GM23248 (cell line): ENCODE results near the gene PROM1. TPM values are rescaled to one million over a fixed set of nuclear protein-coding genes. Genes with fewer than 3 reads are reported as not detected.
A peak's percentile ranks its signal among the peaks of the same experiment; 100 is the strongest.

Experiments
- DNase-seq: peaks from one replicate; pipeline ENCODE4 v3.0.0-alpha.2; 2015
- H2AFZ ChIP-seq: fragments of 200-600 bp; sonication (generic); 2 replicates; pipeline ENCODE4 v1.6.1; 2016; ENCODE audit warnings: antibody characterized with exemption
- H3F3A ChIP-seq: fragments of 200-600 bp; sonication (generic); 2 replicates; pipeline ENCODE4 v1.6.1; 2016; ENCODE audit warnings: mild to moderate bottlenecking, antibody characterized with exemption, mixed run types; ENCODE audit not compliant: insufficient read depth
- H3K27ac ChIP-seq: fragments of 200-600 bp; sonication (generic); 2 replicates; pipeline ENCODE4 v1.5.1; 2016; ENCODE audit warnings: mild to moderate bottlenecking
- H3K27me3 ChIP-seq: fragments of 200-600 bp; sonication (generic); replicated peaks from 2 replicates; pipeline ENCODE4 v1.6.1; 2016; ENCODE audit warnings: mild to moderate bottlenecking; ENCODE audit not compliant: insufficient read depth
- H3K36me3 ChIP-seq: fragments of 200-600 bp; sonication (generic); 2 replicates; pipeline ENCODE4 v1.6.1; 2016; ENCODE audit warnings: low read depth, mild to moderate bottlenecking
- H3K4me1 ChIP-seq: fragments of 200-600 bp; sonication (generic); 2 replicates; pipeline ENCODE4 v1.6.1; 2016; ENCODE audit warnings: mild to moderate bottlenecking; ENCODE audit not compliant: insufficient read depth
- H3K4me2 ChIP-seq: fragments of 200-600 bp; sonication (generic); one replicate; pipeline ENCODE4 v1.6.1; 2016; ENCODE audit warnings: mild to moderate bottlenecking; ENCODE audit not compliant: unreplicated experiment
- H3K4me3 ChIP-seq: fragments of 200-600 bp; sonication (generic); 2 replicates; pipeline ENCODE4 v1.5.1; 2016; ENCODE audit warnings: mild to moderate bottlenecking
- H3K79me2 ChIP-seq: fragments of 200-600 bp; sonication (generic); 2 replicates; pipeline ENCODE4 v1.6.1; 2016; ENCODE audit warnings: mild to moderate bottlenecking; ENCODE audit not compliant: insufficient read depth
- H3K9ac ChIP-seq: fragments of 200-600 bp; sonication (generic); 2 replicates; pipeline ENCODE4 v1.6.1; 2016; ENCODE audit warnings: mild to moderate bottlenecking
- H3K9me2 ChIP-seq: fragments of 200-600 bp; sonication (generic); 2 replicates; pipeline ENCODE4 v1.6.1; 2016; ENCODE audit warnings: mixed run types, mild to moderate bottlenecking, moderate library complexity; ENCODE audit not compliant: insufficient read depth
- H3K9me3 ChIP-seq: fragments of 200-600 bp; sonication (generic); one replicate; pipeline ENCODE4 v1.6.1; 2017; ENCODE audit warnings: low read depth
- H4K20me1 ChIP-seq: fragments of 200-600 bp; sonication (generic); 2 replicates; pipeline ENCODE4 v1.6.0; 2016; ENCODE audit not compliant: insufficient read depth
- EZH2 ChIP-seq: fragments of 200-600 bp; sonication (generic); IDR thresholded peaks from 2 replicates; pipeline ENCODE4 v1.6.1; 2018; ENCODE audit warnings: antibody characterized with exemption, mild to moderate bottlenecking; ENCODE audit not compliant: insufficient read depth, poor library complexity, severe bottlenecking
- EZH2phosphoT487 ChIP-seq: fragments of 200-600 bp; sonication (generic); IDR thresholded peaks from 2 replicates; pipeline ENCODE4 v1.6.1; 2018; ENCODE audit warnings: antibody characterized with exemption, moderate library complexity, mild to moderate bottlenecking, low read depth; ENCODE audit not compliant: insufficient read depth
- WGBS, 2 experiments: methylation state at CpG; one replicate each; pipeline ENCODE4 v1.1.6; 2015 to 2017; ENCODE audit warnings: low lambda C conversion rate in 2 of 2, low coverage in 1 of 2; ENCODE audit errors: missing lambda C conversion rate in 2 of 2; 5-methylcytosine and 5-hydroxymethylcytosine counted together
- in situ Hi-C: fragments of 300-500 bp; cut with MboI; formaldehyde crosslinking; loops from 2 replicates; pipeline ENCODE4 v1.15.0; 2020
- polyA plus RNA-seq: library from polyadenylated mRNA; unstranded; fragments of >200 nt; fragmentation: Nextera tagmentation; extraction: Ambion mirVana; gene quantifications from 2 replicates; pipeline ENCODE4 v1.2.1, GENCODE V29; 2016
- total RNA-seq: library from RNA; depleted of rRNA; stranded (reverse); fragments of >200 nt; shearing (Covaris generic); gene quantifications from 2 replicates; pipeline ENCODE4 v1.2.3, GENCODE V29; 2014

PROM1 gene
- total and polyA plus RNA-seq, 2 experiments from 2014 or later: not detected

DNA sequence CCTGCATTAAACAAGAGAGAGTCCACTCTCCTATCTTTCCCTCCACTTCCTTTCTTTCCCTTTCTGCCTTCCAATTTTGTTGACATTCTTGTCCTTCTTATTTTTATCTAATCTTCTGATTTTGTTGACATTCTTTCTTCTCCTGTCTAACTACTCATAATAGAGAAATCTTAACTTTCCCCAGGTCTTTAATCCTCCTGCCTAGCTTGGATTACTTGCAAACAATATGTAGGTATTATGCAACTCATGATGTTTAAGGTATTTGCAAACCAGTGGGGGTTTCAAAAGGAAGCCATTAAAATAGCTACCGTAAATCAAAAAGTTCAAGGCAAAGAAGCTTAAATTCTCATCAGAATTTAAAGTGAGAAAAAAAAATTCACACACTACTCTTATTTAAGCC lies 53.9 kb downstream of the PROM1 start:
- in situ Hi-C loops: loop anchor here (25.0 kb wide), 1 partner anchor 1332 kb away; no protein-coding TSS in a partner anchor
- Histone ChIP-seq H3K4me1 (no peaks in the 10 kb centered on the region), H3K27me3 (peaks cover 5% of the 10 kb centered on the region; the same call in 1 of the 2 replicates), H3K36me3 (no peaks in the 10 kb centered on the region), H3K9me3 (no peaks in the 10 kb centered on the region), H3K4me2 (no peak overlapping the region), H3K4me3 (no peak overlapping the region), H3F3A (no peaks in the 10 kb centered on the region), H3K9ac (no peak overlapping the region), H2AFZ (no peak overlapping the region), H4K20me1 (no peaks in the 10 kb centered on the region), H3K79me2 (no peaks in the 10 kb centered on the region), H3K9me2 (no peaks in the 10 kb centered on the region), H3K27ac (no peak overlapping the region)
- no peak for DNase-seq
- no peak for TF ChIP-seq EZH2phosphoT487
- no peak for TF ChIP-seq EZH2
- WGBS, 2 experiments: 95 to 96% methylated on average over 1 of the region's 1 CpG

DNA sequence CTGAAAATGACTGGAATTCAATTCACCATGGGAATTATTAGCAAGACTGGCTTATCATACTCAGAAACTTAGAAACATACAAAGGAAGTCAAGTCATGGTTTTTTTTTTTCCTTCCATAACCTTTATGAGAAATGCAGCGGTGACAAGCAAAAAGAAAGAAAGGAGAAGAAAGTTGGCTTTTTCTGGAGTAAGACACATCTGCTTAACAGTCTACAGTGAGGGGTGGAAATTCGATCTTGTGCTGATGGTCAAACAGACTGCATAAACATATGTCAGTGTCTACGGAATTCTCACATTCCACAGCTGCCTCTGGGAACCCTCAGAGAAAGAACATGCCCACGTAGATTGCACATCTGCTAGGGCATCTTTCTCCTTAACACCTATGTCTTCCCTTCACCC lies 54.6 kb downstream of the PROM1 start:
- H3K79me2 ChIP-seq: no peaks in the 10 kb centered on the region
- no peaks in the 10 kb centered on the region for H3K4me1 ChIP-seq
- no peaks in the 10 kb centered on the region for H3K9me3 ChIP-seq
- H3K36me3 ChIP-seq: no peaks in the 10 kb centered on the region
- no peaks in the 10 kb centered on the region for H4K20me1 ChIP-seq
- peaks cover 3% of the 10 kb centered on the region; the same call in 1 of the 2 replicates for H3F3A ChIP-seq
- no peaks in the 10 kb centered on the region for H3K9me2 ChIP-seq
- H3K9ac ChIP-seq: no peak overlapping the region
- peaks cover 5% of the 10 kb centered on the region; the same call in 1 of the 2 replicates for H3K27me3 ChIP-seq
- peak; percentile 13 for DNase-seq
- in situ Hi-C loops: loop anchor here (25.0 kb wide), 1 partner anchor 1333 kb away; no protein-coding TSS in a partner anchor
- H3K27ac ChIP-seq: no peak overlapping the region
- H3K4me2 ChIP-seq: no peak overlapping the region
- 38 to 48% methylated on average over 4 of the region's 4 CpGs for WGBS, 2 experiments
- no peak overlapping the region for H3K4me3 ChIP-seq
- TF ChIP-seq EZH2phosphoT487: no peak
- no peak for TF ChIP-seq EZH2
- H2AFZ ChIP-seq: no peak overlapping the region

DNA sequence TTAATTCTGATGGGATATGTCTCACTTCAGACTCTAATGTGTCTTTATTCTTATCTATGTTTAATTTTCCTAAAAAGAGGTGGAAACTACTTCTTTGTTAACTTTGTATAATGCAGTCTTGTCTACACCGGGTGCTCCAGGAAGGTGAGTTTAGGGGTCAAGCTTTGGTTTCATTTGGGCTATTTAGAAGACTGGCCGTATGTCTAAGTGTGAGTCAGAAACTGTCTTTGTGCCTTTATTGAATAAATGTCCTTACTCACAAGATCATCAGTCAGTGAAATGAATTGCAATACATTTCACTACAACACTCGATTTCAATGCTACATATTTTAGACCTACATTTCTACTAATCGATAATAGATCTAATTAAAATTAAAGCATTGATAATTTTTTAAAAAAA lies 56.2 kb downstream of the PROM1 start:
- peak; percentile 35 for DNase-seq
- no peaks in the 10 kb centered on the region for H3K79me2 ChIP-seq
- H3K9me3 ChIP-seq: no peaks in the 10 kb centered on the region
- no peaks in the 10 kb centered on the region for H3K4me1 ChIP-seq
- H3K4me3 ChIP-seq: no peak overlapping the region
- no peak overlapping the region for H2AFZ ChIP-seq
- no peaks in the 10 kb centered on the region for H3K9me2 ChIP-seq
- no peaks in the 10 kb centered on the region for H4K20me1 ChIP-seq
- no peak for TF ChIP-seq EZH2
- no peak for TF ChIP-seq EZH2phosphoT487
- no peak overlapping the region for H3K9ac ChIP-seq
- 45% methylated on average over 4 of the region's 4 CpGs for WGBS, 2 experiments
- peaks cover 5% of the 10 kb centered on the region; the same call in 1 of the 2 replicates for H3K27me3 ChIP-seq
- H3K36me3 ChIP-seq: no peaks in the 10 kb centered on the region
- in situ Hi-C loops: loop anchor here (25.0 kb wide), 1 partner anchor 1335 kb away; no protein-coding TSS in a partner anchor
- H3K27ac ChIP-seq: no peak overlapping the region
- H3K4me2 ChIP-seq: no peak overlapping the region
- H3F3A ChIP-seq: peaks cover 5% of the 10 kb centered on the region; the same call in 1 of the 2 replicates

DNA sequence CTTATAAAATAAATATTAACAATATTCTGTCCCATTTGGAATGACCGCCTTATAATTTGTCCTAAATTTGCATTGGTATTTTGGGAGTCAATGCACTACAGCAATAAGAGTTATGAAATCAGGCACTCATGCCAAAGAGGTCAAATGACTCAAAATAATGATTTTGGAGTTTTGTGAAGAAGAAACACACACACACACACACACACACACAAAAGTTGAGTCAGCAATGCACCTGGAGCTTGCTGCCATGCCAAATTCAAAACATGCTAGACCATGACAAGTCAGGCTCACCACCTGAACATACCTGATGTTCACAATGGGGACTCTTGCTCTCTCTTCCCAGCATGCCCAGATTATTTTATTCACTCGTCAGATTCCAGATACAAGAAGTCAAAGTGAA lies 56.7 kb downstream of the PROM1 start:
- H3K4me2 ChIP-seq: no peak overlapping the region
- no peaks in the 10 kb centered on the region for H3K9me3 ChIP-seq
- no peaks in the 10 kb centered on the region for H3K79me2 ChIP-seq
- in situ Hi-C loops: loop anchor here (25.0 kb wide), 1 partner anchor 1335 kb away; no protein-coding TSS in a partner anchor
- no peak overlapping the region for H2AFZ ChIP-seq
- H3K27ac ChIP-seq: no peak overlapping the region
- H3K4me3 ChIP-seq: no peak overlapping the region
- H3F3A ChIP-seq: peaks cover 5% of the 10 kb centered on the region; the same call in 1 of the 2 replicates
- no peak overlapping the region for H3K9ac ChIP-seq
- TF ChIP-seq EZH2 (no peak), EZH2phosphoT487 (no peak)
- no peaks in the 10 kb centered on the region for H4K20me1 ChIP-seq
- H3K27me3 ChIP-seq: peaks cover 5% of the 10 kb centered on the region; the same call in 1 of the 2 replicates
- no peaks in the 10 kb centered on the region for H3K36me3 ChIP-seq
- no peaks in the 10 kb centered on the region for H3K9me2 ChIP-seq
- 70 to 73% methylated on average over 2 of the region's 2 CpGs for WGBS, 2 experiments
- no peak for DNase-seq
- no peaks in the 10 kb centered on the region for H3K4me1 ChIP-seq
